ENCODE measurements around the gene ADIPOQ.
"Not testable (repeated sequence)": the region's sequence is repeated elsewhere in the genome, so short reads cannot be mapped to it uniquely, and the experiment has no call there.

ADIPOQ gene

DNA sequence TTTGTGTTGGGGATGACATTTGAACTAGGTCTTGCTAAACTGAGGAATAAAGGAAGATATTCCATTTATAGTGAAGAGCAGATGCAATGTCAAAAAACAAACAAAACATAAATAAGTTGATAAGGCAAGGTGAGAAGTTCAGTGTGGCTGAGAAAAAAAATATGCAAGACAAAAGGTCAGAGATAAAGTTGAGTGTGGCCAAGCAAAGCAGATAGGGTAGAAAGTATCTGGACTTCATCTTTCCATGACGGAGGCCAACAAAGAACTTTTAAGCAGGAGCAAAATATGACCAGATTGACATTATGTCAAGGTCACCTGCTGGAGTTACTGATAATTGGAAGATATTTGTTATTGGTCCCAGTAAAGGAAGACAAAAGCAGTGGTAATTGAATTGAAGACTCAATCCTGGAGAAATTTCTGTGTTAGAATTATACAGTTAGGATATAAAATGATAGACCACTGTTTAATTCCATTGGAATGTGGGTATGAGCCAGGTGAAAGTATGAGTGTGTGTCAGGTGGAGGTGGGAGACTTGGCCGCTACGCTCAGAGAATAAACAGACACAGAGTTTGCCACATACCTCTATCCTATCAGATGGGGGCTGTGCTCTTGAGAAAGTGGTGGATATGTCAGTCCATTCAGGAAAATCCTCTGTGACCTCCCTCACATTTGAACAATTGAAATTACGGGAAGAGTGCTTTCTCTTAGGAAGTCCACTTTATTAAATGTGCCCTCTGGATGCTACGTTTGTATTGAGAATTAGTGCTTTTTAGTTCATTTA lies 28.1 kb downstream of the ADIPOQ start:
- no peak overlapping the region for H2AFZ ChIP-seq (ENCODE audit: low read length)
- no peak overlapping the region for H3K4me3 ChIP-seq (ENCODE audit: low read depth, low read length, poor library complexity, severe bottlenecking)
- H3K27me3 ChIP-seq (ENCODE audit: insufficient read depth, low read length) = no peaks in the 10 kb centered on the region; the same call in 1 of the 2 replicates
- H3K4me2 ChIP-seq (ENCODE audit: low read length) = no peak overlapping the region
- H4K20me1 ChIP-seq (ENCODE audit: insufficient read depth, low read length) = no peaks in the 10 kb centered on the region
- no peaks in the 10 kb centered on the region for H3F3A ChIP-seq (ENCODE audit: insufficient read depth, low read length)
- H3K36me3 ChIP-seq (ENCODE audit: insufficient read depth, low read length) = no peaks in the 10 kb centered on the region
- H3K79me2 ChIP-seq (ENCODE audit: insufficient read depth, low read length) = no peaks in the 10 kb centered on the region
- H3K9ac ChIP-seq (ENCODE audit: low read length) = no peak overlapping the region
- H3K27ac ChIP-seq (ENCODE audit: low read depth, low read length, poor library complexity, severe bottlenecking) = no peak overlapping the region
- H3K9me2 ChIP-seq (ENCODE audit: low read depth, low read length) = no peaks in the 10 kb centered on the region
- H3K9me3 ChIP-seq (ENCODE audit: low read length) = no peaks in the 10 kb centered on the region
- TF ChIP-seq EZH2 (IDR thresholded peaks at IDR 0.05; ENCODE audit: borderline replicate concordance, low read length) = no peak
- no peak for TF ChIP-seq CTCF (IDR thresholded peaks at IDR 0.05; ENCODE audit: low read length)
- no peaks in the 10 kb centered on the region for H3K4me1 ChIP-seq (ENCODE audit: insufficient read depth, low read length, severe bottlenecking)

GRCh38 chr3:186871403-186871924 lies 29.0 kb downstream of the ADIPOQ start:
- H3K4me3 ChIP-seq (ENCODE audit: low read depth, low read length, poor library complexity, severe bottlenecking) = no peak overlapping the region
- no peak overlapping the region for H2AFZ ChIP-seq (ENCODE audit: low read length)
- no peak overlapping the region for H3K9ac ChIP-seq (ENCODE audit: low read length)
- no peaks in the 10 kb centered on the region for H3K79me2 ChIP-seq (ENCODE audit: insufficient read depth, low read length)
- no peaks in the 10 kb centered on the region for H3K9me3 ChIP-seq (ENCODE audit: low read length)
- H3K9me2 ChIP-seq (ENCODE audit: low read depth, low read length) = no peaks in the 10 kb centered on the region
- H3K36me3 ChIP-seq (ENCODE audit: insufficient read depth, low read length) = no peaks in the 10 kb centered on the region
- H3K4me2 ChIP-seq (ENCODE audit: low read length) = no peak overlapping the region
- no peaks in the 10 kb centered on the region for H3F3A ChIP-seq (ENCODE audit: insufficient read depth, low read length)
- no peaks in the 10 kb centered on the region for H4K20me1 ChIP-seq (ENCODE audit: insufficient read depth, low read length)
- H3K4me1 ChIP-seq (ENCODE audit: insufficient read depth, low read length, severe bottlenecking) = no peaks in the 10 kb centered on the region
- TF ChIP-seq EZH2 (IDR thresholded peaks at IDR 0.05; ENCODE audit: borderline replicate concordance, low read length) (no peak), CTCF (IDR thresholded peaks at IDR 0.05; ENCODE audit: low read length) (no peak)
- H3K27ac ChIP-seq (ENCODE audit: low read depth, low read length, poor library complexity, severe bottlenecking) = no peak overlapping the region
- H3K27me3 ChIP-seq (ENCODE audit: insufficient read depth, low read length) = no peaks in the 10 kb centered on the region; the same call in 1 of the 2 replicates

DNA sequence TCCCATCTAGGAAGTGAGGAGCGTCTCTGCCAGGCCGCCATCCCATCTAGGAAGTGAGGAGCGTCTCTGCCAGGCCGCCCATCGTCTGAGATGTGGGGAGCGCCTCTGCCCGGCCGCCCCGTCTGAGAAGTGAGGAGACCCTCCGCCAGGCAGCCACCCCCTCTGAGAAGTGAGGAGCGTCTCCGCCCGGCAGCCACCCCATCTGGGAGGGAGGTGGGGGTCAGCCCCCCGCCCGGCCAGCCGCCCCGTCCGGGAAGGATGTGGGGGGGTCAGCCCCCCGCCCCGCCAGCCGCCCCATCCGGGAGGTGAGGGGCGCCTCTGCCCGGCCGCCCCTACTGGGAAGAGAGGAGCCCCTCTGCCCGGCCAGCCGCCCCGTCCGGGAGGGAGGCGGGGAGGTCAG lies 31.3 kb downstream of the ADIPOQ start:
- not testable (repeated sequence) for H3K4me3 ChIP-seq (ENCODE audit: low read depth, low read length, poor library complexity, severe bottlenecking); H4K20me1 ChIP-seq (ENCODE audit: insufficient read depth, low read length); H3K9me3 ChIP-seq (ENCODE audit: low read length)

GRCh38 chr3:186874216-186874615 lies 31.7 kb downstream of the ADIPOQ start:
- not testable (repeated sequence) for H3K27me3 ChIP-seq (ENCODE audit: insufficient read depth, low read length); H3K79me2 ChIP-seq (ENCODE audit: insufficient read depth, low read length); H3K36me3 ChIP-seq (ENCODE audit: insufficient read depth, low read length); H3K9me3 ChIP-seq (ENCODE audit: low read length); H4K20me1 ChIP-seq (ENCODE audit: insufficient read depth, low read length); H2AFZ ChIP-seq (ENCODE audit: low read length); H3K9ac ChIP-seq (ENCODE audit: low read length); H3F3A ChIP-seq (ENCODE audit: insufficient read depth, low read length); H3K4me1 ChIP-seq (ENCODE audit: insufficient read depth, low read length, severe bottlenecking); H3K27ac ChIP-seq (ENCODE audit: low read depth, low read length, poor library complexity, severe bottlenecking); H3K9me2 ChIP-seq (ENCODE audit: low read depth, low read length); H3K4me3 ChIP-seq (ENCODE audit: low read depth, low read length, poor library complexity, severe bottlenecking); H3K4me2 ChIP-seq (ENCODE audit: low read length)

More for the DNA sequence above, 31.3 kb downstream of the ADIPOQ start:
- not testable (repeated sequence) for H3K4me1 ChIP-seq (ENCODE audit: insufficient read depth, low read length, severe bottlenecking); H3K9me2 ChIP-seq (ENCODE audit: low read depth, low read length); H3K27me3 ChIP-seq (ENCODE audit: insufficient read depth, low read length); H3F3A ChIP-seq (ENCODE audit: insufficient read depth, low read length); H3K4me2 ChIP-seq (ENCODE audit: low read length); H2AFZ ChIP-seq (ENCODE audit: low read length); H3K9ac ChIP-seq (ENCODE audit: low read length); H3K79me2 ChIP-seq (ENCODE audit: insufficient read depth, low read length); H3K27ac ChIP-seq (ENCODE audit: low read depth, low read length, poor library complexity, severe bottlenecking); H3K36me3 ChIP-seq (ENCODE audit: insufficient read depth, low read length)

DNA sequence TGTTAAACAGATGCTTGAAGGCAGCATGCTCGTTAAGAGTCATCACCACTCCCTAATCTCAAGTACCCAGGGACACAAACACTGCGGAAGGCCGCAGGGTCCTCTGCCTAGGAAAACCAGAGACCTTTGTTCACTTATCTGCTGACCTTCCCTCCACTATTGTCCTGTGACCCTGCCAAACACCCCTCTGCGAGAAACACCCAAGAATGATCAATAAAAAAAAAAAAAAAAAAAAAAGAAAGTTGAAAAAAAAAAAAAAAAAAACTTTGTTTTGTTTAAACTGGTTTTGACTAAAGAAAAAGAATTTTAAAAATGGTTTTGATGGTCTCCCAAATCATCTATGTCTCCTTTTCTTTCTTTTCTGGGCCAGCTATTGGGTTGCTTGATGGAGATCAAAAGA lies 32.3 kb downstream of the ADIPOQ start:
- not testable (repeated sequence) for H3K27ac ChIP-seq (ENCODE audit: low read depth, low read length, poor library complexity, severe bottlenecking); H3K9ac ChIP-seq (ENCODE audit: low read length); H3K4me1 ChIP-seq (ENCODE audit: insufficient read depth, low read length, severe bottlenecking); H3K27me3 ChIP-seq (ENCODE audit: insufficient read depth, low read length); H4K20me1 ChIP-seq (ENCODE audit: insufficient read depth, low read length); H3K4me2 ChIP-seq (ENCODE audit: low read length); H3F3A ChIP-seq (ENCODE audit: insufficient read depth, low read length); H2AFZ ChIP-seq (ENCODE audit: low read length); H3K9me3 ChIP-seq (ENCODE audit: low read length); H3K36me3 ChIP-seq (ENCODE audit: insufficient read depth, low read length); H3K9me2 ChIP-seq (ENCODE audit: low read depth, low read length); H3K4me3 ChIP-seq (ENCODE audit: low read depth, low read length, poor library complexity, severe bottlenecking); H3K79me2 ChIP-seq (ENCODE audit: insufficient read depth, low read length)

Measured in OCI-LY1 (cell line).